A673 (cell line): Measurements from ENCODE around the gene ACE. TPM values are rescaled to one million over a fixed set of nuclear protein-coding genes. Genes with fewer than 3 reads are reported as not detected.

Source experiments
- BruUV-seq: library from RNA; stranded (reverse); fragments of 400-500 nt; replicated peaks from 2 replicates; lab custom pipeline; 2021; lab: Mats Ljungman, UMichigan
- CTCF ChIA-PET: fragments of 300-600 bp; sonication (Branson Sonifier 250); formaldehyde crosslinking; loops from one replicate; lab custom pipeline; 2022; ENCODE audit warnings: antibody characterized with exemption; lab: Charles Lee
- POLR2A ChIA-PET: fragments of 300-600 bp; sonication (Branson Sonifier 250); formaldehyde crosslinking; loops from one replicate; lab custom pipeline; 2022; ENCODE audit warnings: antibody characterized with exemption; ENCODE audit not compliant: low non-redundant PET; lab: Charles Lee
- DNase-seq: peaks from one replicate; pipeline ENCODE4 v3.0.0-alpha.2; 2015; ENCODE audit warnings: low spot score
- H3K27ac ChIP-seq: fragments of 200-600 bp; sonication (generic); 2 replicates; pipeline ENCODE4 v1.5.1; 2016; ENCODE audit warnings: mixed run types, low read depth, mild to moderate bottlenecking, mixed read lengths, antibody characterized with exemption, low read length; ENCODE audit not compliant: poor library complexity, severe bottlenecking
- H3K27me3 ChIP-seq: fragments of 200-600 bp; sonication (generic); replicated peaks from 2 replicates; pipeline ENCODE4 v1.6.1; 2017; ENCODE audit warnings: mixed run types, low read depth, mild to moderate bottlenecking, mixed read lengths, antibody characterized with exemption, low read length; ENCODE audit not compliant: insufficient read depth, poor library complexity
- H3K36me3 ChIP-seq: fragments of 200-600 bp; sonication (generic); 2 replicates; pipeline ENCODE4 v1.6.1; 2016; ENCODE audit warnings: mixed run types, mild to moderate bottlenecking, mixed read lengths, antibody characterized with exemption, low read length; ENCODE audit not compliant: insufficient read depth, poor library complexity, severe bottlenecking
- H3K4me1 ChIP-seq: fragments of 200-600 bp; sonication (generic); 2 replicates; pipeline ENCODE4 v1.6.1; 2017; ENCODE audit warnings: mixed run types, mild to moderate bottlenecking, mixed read lengths, antibody characterized with exemption, low read length; ENCODE audit not compliant: insufficient read depth, poor library complexity, severe bottlenecking
- H3K4me3 ChIP-seq: fragments of 200-600 bp; sonication (generic); 2 replicates; pipeline ENCODE4 v1.5.1; 2016; ENCODE audit warnings: low read depth, mixed run types, mild to moderate bottlenecking, mixed read lengths, low read length; ENCODE audit not compliant: poor library complexity, severe bottlenecking
- H3K9me3 ChIP-seq: fragments of 200-600 bp; sonication (generic); 2 replicates; pipeline ENCODE4 v1.6.1; 2016; ENCODE audit warnings: mixed run types, low read depth, mild to moderate bottlenecking, mixed read lengths, antibody characterized with exemption, low read length; ENCODE audit not compliant: poor library complexity, severe bottlenecking
- EZH2 ChIP-seq: fragments of 200-600 bp; sonication (generic); IDR thresholded peaks from 2 replicates; pipeline ENCODE4 v1.6.1; 2017; ENCODE audit warnings: borderline replicate concordance, low read depth, mild to moderate bottlenecking, mixed read lengths, antibody characterized with exemption, low read length; ENCODE audit not compliant: poor library complexity, severe bottlenecking
- intact Hi-C: fragments of 100-400 bp; cut with micrococcal nuclease; formaldehyde crosslinking; loops from one replicate; pipeline ENCODE4 v1.10.0; 2022; ENCODE audit not compliant: unreplicated experiment
- total RNA-seq: library from RNA; stranded (reverse); gene quantifications from 2 replicates; pipeline ENCODE4 v1.2.3, GENCODE V29; 2021
- TF ChIP-seq, protein P1 (sequence below): fragments of 300-800, 200-600 bp; sonication (generic); conservative IDR thresholded peaks from 2 replicates; pipeline ENCODE4 v1.5.1; 2017; ENCODE audit warnings: low read depth, mild to moderate bottlenecking, antibody characterized with exemption, low read length, moderate library complexity, mixed read lengths

ACE gene
- total RNA-seq, 1 experiment from 2014 or later: 2.1 TPM

GRCh38 chr17:63445954-63446752 is 30.7 kb upstream of the ACE start, which contains the start of gene CYB561:
TSS of gene CYB561 (minus strand) at chr17:63446306. CDS start at chr17:63437547, 8,759 bp downstream.
- no TSS peak for BruUV-seq
- POLR2A ChIA-PET: no interaction called here
- Histone ChIP-seq H3K9me3 (no peaks in the 10 kb centered on the region), H3K36me3 (no peaks in the 10 kb centered on the region), H3K27ac (peak within 1 kb of the TSS; percentile 68), H3K4me1 (peaks cover 17% of the 10 kb centered on the region), H3K4me3 (peak within 1 kb of the TSS; percentile 49), H3K27me3 (no peaks in the 10 kb centered on the region)
- CTCF ChIA-PET: interaction anchor here (1.3 kb wide), 1 partner anchor 11 kb away, joined by 4 read pairs; no protein-coding TSS in a partner anchor
- TF ChIP-seq EZH2: no peak
- TF ChIP-seq, protein P1, sequence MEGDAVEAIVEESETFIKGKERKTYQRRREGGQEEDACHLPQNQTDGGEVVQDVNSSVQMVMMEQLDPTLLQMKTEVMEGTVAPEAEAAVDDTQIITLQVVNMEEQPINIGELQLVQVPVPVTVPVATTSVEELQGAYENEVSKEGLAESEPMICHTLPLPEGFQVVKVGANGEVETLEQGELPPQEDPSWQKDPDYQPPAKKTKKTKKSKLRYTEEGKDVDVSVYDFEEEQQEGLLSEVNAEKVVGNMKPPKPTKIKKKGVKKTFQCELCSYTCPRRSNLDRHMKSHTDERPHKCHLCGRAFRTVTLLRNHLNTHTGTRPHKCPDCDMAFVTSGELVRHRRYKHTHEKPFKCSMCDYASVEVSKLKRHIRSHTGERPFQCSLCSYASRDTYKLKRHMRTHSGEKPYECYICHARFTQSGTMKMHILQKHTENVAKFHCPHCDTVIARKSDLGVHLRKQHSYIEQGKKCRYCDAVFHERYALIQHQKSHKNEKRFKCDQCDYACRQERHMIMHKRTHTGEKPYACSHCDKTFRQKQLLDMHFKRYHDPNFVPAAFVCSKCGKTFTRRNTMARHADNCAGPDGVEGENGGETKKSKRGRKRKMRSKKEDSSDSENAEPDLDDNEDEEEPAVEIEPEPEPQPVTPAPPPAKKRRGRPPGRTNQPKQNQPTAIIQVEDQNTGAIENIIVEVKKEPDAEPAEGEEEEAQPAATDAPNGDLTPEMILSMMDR: peak; percentile 20; the same call in 1 of the 2 replicates
- intact Hi-C loops: no loop called here
- peak; percentile 74 for DNase-seq

- peak overlapping the region; percentile 68 for H3K27ac ChIP-seq
- ChIA-PET CTCF (interaction anchor here (1.3 kb wide), 1 partner anchor 12 kb away, joined by 4 read pairs; no protein-coding TSS in a partner anchor), POLR2A (no interaction called here)
- no peak for DNase-seq
- intact Hi-C loops: no loop called here
- H3K36me3 ChIP-seq: no peaks in the 10 kb centered on the region
- TF ChIP-seq, protein P1: no peak
- no peak for TF ChIP-seq EZH2
- BruUV-seq: no TSS peak
- no peaks in the 10 kb centered on the region for H3K9me3 ChIP-seq
- H3K27me3 ChIP-seq: no peaks in the 10 kb centered on the region
- peaks cover 17% of the 10 kb centered on the region for H3K4me1 ChIP-seq
- peak overlapping the region; percentile 49 for H3K4me3 ChIP-seq
Observed at GRCh38 chr17:63446753-63447470, 29.9 kb upstream of the ACE start.

- BruUV-seq: no TSS peak
- no peak for DNase-seq
- TF ChIP-seq, protein P1: no peak
- no peak for TF ChIP-seq EZH2
Observed at GRCh38 chr17:63447471-63448009, 29.3 kb upstream of the ACE start.

More at GRCh38 chr17:63447471-63448009, 29.3 kb upstream of the ACE start:
- intact Hi-C loops: no loop called here
- ChIA-PET POLR2A (no interaction called here), CTCF (interaction anchor here (1.3 kb wide), 1 partner anchor 13 kb away, joined by 4 read pairs; no protein-coding TSS in a partner anchor)
- no peaks in the 10 kb centered on the region for H3K36me3 ChIP-seq
- H3K27me3 ChIP-seq: no peaks in the 10 kb centered on the region
- H3K4me3 ChIP-seq: no peak overlapping the region
- peaks cover 17% of the 10 kb centered on the region for H3K4me1 ChIP-seq
- no peaks in the 10 kb centered on the region for H3K9me3 ChIP-seq
- no peak overlapping the region for H3K27ac ChIP-seq
